A549 treated with ZK216348 at 1 μM for 4 hours (cell line): ENCODE data around the gene DNASE1. TPM values are rescaled to one million over a fixed set of nuclear protein-coding genes. Genes with fewer than 3 reads are reported as not detected.

Experiments used
- total RNA-seq: library from RNA; stranded (reverse); fragments of 200-300 nt; extraction: Qiagen RNA extraction; gene quantifications from 5 replicates; pipeline ENCODE4 v1.2.3, GENCODE V29; 2022; ENCODE audit warnings: low read depth

The DNASE1 gene
- total RNA-seq = 0.90 to 4.3 TPM (median 4.2 TPM) in 5 replicates

GRCh38 chr16:3654249-3654991 lies at the start of gene DNASE1:
Gene DNASE1 (plus strand): TSS chr16:3654691. CDS start chr16:3655374, 683 bp downstream.

GRCh38 chr16:3611146-3611975 lies 43.1 kb upstream of the DNASE1 start, which contains the start of gene SLX4:
Gene SLX4 (minus strand): TSS chr16:3611606. CDS start chr16:3608964, 2,642 bp downstream.

Other genes starting within 250 kb of the DNASE1 start
- 0.85 to 1.3 TPM (median 0.95 TPM) in 5 replicates for gene ZNF597, start 211.2 kb upstream of the DNASE1 start, total RNA-seq
- 42.9 to 53.5 TPM (median 52.2 TPM) in 5 replicates for gene NAA60, start 211.0 kb upstream of the DNASE1 start, total RNA-seq
- not detected in 5 replicates for gene C16orf90, start 159.2 kb upstream of the DNASE1 start, total RNA-seq
- 20.3 to 25.3 TPM (median 21.7 TPM) in 5 replicates for gene CLUAP1, start 153.7 kb upstream of the DNASE1 start, total RNA-seq
- 0.04 to 0.05 TPM in 2 of 5 replicates, not detected in the others for gene NLRC3, start 77.3 kb upstream of the DNASE1 start, total RNA-seq
- gene SLX4, start 43.1 kb upstream of the DNASE1 start, total RNA-seq = 3.1 to 5.8 TPM (median 5.6 TPM) in 5 replicates
- 98.4 to 147 TPM (median 136 TPM) in 5 replicates for gene TRAP1, start 62.8 kb downstream of the DNASE1 start, total RNA-seq
- 14.0 to 21.8 TPM (median 17.7 TPM) in 5 replicates for gene CREBBP, start 226.0 kb downstream of the DNASE1 start, total RNA-seq